GM19438 (cell line): ENCODE data around the gene NECTIN2.
"Not testable (repeated sequence)": the region's sequence is repeated elsewhere in the genome, so short reads cannot be mapped to it uniquely, and the experiment has no call there.

Experiments
- ATAC-seq: cut with Tn5 transposase; IDR thresholded peaks from one replicate; pipeline ENCODE4 v1.9.1; 2021; ENCODE audit warnings: low read depth; ENCODE audit not compliant: unreplicated experiment

NECTIN2 gene

DNA sequence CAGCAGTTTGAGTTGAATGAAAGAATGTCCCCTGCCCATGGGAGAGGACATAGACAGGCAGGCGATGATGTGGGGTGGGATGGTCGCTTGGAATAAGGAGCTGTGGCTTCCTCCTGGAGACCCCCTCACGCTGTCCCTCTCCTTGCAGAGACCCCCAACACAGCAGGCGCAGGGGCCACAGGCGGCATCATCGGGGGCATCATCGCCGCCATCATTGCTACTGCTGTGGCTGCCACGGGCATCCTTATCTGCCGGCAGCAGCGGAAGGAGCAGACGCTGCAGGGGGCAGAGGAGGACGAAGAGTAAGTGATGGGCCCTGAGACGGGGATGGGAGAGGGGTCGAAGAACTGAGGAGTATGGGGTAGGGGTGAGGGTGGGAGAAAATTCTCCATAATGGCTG lies 36.0 kb downstream of the NECTIN2 start:
- ATAC-seq = no peak

DNA sequence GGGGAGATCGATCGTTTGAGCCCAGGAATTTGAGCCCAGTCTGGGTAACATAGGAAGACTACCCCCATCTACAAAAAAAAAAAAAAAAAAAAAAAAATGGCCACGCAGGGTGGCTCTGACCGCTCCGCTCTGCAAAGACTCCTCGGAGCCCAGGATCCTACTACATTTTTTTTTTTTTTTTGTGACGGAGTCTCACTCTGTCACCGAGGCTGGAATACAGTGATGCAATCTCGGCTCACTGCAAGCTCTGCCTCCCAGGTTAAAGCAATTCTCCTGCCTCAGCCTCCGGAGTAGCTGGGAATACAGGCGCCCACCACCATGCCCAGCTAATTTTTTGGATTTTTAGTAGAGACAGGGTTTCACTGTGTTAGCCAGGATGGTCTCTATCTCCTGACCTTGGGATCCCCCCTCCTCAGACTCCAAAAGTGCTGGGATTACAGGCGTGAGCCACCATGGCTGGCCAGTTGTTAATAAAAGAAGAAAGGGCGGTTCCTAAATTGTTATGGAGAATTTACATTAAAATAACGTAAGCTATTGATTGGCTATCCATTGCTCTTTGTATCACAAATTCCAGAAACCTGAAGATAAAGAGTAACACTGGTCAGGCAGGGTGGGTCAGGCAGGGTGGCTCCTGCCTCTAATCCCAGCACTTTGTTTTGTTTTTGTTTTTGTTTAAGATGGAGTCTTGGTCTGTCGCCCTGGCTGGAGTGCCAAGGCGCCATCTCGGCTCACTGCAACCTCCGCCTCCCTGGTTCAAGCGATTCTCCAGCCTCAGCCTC lies 36.7 kb downstream of the NECTIN2 start:
- not testable (repeated sequence) for ATAC-seq

DNA sequence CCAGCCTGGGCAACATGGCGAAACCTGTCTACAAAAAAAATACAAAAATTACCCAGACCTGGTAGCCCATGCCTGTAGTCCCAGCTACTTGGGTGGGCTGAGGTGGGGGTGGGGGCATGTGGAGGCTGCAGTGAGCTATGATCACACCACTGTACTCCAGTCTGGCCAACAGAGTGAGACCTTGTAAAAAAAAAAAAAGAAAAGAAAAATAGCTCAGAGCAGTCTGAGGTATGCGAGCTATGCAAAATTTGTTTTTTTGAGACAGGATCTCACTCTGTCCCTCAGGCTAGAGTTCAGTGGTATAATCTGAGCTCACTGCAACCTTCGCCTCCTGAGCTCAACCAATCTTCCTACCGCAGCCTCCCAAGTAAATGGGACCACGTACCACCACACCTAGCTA lies 37.8 kb downstream of the NECTIN2 start:
- ATAC-seq = no peak

DNA sequence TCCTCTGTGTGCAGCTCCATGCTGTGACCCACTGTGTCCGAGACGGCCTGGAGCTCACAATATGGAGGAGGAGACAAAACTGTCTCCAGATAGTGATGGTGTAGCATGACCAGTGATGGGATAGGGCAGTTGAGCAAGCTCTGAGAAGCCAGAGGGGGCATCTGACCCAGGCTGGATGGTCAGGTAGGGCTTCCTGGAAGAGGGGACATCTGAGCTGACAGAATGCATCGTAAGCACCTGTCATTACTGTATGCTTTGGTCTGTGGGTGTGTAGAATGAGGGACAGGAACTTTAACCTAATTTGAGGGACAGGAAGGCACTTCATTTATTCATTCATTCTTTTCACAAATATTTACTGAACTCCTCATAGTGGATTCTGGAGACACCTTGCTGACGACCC lies 38.5 kb downstream of the NECTIN2 start:
- no peak for ATAC-seq

DNA sequence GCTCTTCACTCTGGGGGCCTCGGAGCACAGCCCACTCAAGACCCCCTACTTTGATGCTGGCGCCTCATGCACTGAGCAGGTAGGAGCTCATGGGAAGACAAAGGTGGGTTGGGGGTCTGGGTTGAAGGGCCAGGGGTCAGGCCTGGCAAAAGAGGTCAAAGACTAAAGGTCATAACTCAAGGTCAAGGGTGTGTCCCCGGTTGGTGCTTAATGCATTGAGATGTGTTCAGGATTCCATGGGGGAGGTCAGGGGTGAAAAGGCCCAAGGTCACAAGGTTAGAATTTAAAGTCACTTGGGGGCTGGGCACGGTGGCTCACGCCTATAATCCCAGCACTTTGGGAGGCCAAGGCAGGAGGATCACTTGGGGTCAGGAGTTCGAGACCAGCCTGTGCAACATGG lies 40.0 kb downstream of the NECTIN2 start:
- no peak for ATAC-seq

DNA sequence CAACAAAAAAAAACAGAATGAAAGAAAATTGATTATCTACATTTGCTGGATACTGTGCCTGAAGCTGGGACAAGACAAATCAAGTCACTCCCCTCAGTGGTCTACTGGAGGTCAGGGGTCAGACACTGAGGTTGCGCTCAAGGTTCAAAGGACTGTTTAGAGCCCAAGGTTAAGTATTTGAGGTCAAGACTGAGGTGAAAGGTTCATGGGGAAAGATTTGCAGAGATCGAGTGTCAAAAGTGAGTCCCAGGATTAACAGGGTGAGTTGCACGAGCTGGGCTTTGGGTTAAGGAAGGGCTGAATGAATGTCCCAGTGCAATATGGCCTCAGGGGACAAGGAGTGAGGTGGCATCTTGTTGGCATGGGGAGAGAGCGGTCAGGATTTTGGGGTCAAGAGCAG lies 41.6 kb downstream of the NECTIN2 start:
- ATAC-seq = no peak

DNA sequence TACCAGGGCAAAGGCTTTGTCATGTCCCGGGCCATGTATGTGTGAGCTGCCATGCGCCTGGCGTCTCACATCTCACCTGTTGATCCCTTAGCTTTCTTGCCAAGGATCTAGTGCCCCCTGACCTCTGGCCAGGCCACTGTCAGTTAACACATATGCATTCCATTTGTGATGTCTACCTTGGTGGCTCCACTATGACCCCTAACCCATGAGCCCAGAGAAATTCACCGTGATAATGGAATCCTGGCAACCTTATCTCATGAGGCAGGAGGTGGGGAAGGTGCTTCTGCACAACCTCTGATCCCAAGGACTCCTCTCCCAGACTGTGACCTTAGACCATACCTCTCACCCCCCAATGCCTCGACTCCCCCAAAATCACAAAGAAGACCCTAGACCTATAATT lies 42.2 kb downstream of the NECTIN2 start:
- ATAC-seq = not testable (repeated sequence)

DNA sequence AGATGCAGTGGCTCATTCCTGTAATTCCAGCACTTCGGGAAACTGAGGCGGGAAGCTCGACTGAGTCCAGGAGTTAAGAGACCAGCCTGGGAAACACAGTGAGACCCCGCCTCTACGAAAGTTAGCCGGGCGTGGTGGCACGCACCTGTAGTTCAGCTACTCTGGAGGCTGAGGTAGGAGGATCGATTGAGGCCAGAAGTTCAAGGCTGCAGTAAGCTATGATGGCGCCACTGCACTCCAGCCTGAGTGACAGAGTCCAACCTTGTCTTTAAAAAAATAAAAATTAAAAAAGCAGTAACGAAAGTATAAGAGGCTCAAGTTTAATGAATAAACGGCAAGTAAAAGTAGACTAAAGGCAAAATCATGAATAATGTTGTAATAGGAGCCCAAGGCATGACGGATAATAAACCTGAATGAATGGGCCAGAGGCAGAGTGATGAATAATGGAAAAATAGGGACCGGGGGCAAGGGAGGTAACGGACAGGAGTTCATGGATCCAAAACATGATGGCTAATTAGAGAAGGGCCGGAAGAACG lies 43.8 kb downstream of the NECTIN2 start:
- ATAC-seq = no peak

DNA sequence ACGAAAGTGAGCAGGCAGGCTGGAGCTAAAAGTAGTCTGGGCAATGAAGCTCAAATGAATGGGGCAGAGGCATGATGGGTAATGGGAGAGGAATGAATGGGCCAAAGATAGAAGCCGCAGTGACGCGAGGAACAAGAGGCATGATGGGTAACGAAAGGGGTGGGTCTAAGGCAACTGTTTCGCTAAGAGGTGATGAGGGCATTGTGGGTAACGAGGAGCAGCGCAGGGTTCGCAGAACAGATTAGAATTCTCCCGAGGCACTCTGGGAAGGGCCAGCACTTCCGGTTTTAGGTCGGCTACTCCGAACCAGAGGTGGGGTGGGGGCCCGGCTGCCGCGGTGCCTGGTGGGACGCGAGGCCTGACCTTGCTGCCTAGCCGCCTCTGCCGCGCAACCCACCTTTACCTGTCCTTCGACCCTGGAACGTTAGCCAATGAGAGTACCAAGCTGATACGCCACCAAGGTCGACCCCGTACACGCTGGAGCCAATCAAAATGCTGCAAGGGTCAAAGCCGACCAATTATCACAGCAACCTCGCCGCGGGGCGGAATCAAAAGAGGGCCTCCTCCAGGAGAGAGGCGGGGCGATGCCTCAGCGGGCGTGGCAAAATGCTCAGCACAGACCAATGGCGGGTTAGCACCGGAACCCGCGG lies 44.4 kb downstream of the NECTIN2 start:
- ATAC-seq = peak; percentile 84

DNA sequence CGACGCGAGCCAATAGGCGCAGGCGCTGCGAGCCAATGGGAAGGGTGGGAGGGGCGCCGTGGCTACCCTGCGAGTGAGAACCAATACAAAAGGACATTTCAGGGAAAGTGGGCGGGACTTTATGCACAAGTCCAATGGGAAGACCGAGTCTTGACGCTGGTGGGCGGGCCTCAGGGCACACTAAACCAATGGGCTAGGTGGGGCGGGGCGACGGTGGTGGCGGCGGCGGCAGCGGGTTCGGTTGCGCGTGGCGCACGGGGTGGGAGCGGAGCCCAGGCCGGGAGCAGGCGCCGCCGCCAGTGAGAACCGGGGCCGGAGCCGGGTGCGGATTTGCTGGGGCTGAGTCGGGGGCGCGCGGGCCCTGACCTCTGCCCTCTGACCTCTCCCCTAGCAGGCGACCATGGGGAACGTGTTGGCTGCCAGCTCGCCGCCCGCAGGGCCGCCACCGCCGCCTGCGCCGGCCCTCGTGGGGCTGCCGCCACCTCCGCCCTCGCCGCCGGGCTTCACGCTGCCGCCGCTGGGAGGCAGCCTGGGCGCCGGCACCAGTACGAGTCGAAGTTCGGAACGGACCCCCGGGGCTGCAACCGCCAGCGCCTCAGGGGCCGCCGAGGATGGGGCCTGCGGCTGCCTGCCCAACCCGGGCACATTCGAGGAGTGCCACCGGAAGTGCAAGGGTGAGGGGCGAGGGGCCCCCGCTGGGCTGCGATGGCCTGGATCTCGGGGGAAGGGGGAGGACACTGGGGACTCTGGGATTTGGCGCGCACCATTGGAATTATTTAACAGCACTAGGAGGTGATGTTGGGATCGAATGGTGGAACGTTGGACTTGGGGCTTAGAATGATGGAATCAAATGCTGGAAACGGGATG lies 45.2 kb downstream of the NECTIN2 start, which contains the start of gene TOMM40:
TOMM40 (plus strand) TSS at position 239 of the 867 bp plus-strand sequence; CDS start at position 401, 162 bp downstream.
- peak; percentile 60 for ATAC-seq

DNA sequence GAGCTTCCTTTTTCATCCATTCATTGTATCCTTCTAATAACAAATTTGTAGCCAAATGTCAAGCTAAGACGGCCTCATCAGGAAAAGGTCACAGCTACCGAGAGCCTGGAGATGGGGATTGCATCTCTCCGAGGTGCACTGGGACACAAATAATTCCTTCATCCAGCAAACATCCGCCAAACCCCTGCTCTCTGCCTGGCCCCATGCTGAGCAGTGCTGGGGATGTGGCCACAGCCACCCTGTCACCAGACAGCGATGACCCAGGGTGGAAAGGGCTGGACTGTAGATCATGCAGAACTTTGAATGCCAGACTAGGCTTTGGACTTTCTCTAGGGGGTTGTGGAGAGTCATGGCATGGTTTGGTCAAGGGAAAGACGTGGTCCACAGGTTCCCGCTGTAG lies 46.8 kb downstream of the NECTIN2 start:
- no peak for ATAC-seq

DNA sequence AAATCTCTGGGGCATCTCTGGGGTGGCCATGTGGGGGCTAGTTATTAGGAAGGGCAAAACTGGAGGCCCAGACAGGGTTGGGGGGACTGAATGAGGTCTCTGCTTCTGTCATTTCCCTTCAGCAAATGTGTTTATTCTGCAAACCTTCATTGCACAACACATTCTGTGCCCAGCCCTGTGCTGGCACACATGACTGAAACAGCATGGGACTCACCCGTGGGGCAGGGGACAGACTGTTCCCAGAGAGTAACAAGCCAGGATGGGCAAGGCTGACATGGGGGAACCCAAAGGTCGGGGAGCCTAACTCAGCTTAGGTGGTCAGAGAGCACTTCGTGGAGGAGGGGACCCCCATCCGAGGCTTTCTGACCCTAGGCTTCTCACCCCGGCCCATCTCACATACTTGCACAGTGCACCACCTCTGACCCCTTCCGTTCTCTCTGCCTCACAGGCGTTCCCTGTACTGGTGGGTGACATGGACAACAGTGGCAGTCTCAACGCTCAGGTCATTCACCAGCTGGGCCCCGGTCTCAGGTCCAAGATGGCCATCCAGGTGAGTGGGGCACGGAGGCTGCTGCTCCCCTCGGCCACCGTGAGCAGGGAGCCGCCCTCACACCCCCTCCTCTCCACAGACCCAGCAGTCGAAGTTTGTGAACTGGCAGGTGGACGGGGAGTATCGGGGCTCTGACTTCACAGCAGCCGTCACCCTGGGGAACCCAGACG lies 47.4 kb downstream of the NECTIN2 start:
- no peak for ATAC-seq

DNA sequence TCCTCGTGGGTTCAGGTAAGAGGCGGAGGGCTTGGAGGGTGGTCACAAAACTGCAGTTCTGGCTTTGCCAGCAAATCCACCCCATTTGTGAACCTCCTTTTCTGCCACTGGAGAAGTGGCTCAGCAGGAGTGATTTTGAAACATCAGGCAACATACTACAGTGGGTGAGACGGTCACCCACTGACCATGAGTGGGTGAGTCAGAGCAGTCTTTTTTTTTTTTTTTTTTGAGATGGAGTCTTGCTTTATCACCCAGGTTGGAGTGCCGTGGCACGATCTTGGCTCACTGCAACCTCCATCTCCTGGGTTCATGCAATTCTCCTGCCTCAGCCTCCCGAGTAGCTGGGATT lies 47.9 kb downstream of the NECTIN2 start:
- no peak for ATAC-seq

DNA sequence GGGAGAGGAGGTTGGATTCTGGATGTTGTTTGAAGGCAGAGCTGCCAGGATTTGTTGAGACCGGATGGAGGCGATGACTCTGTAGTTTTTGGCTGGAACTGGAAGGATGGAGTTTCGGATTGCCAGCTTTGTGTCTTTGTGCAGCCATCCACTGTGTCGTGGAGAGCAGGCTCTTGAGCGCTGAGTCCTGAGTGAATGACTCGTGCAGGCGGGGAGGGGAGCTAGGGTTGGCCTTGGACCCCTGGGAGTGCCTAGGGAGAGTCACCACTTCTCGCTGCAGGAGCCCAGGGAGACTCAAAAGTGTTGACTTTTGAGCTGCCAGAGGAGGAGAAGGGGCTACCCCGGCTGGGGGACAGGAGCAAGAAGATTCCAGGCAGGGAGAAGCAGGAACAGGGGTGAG lies 48.8 kb downstream of the NECTIN2 start:
- no peak for ATAC-seq

DNA sequence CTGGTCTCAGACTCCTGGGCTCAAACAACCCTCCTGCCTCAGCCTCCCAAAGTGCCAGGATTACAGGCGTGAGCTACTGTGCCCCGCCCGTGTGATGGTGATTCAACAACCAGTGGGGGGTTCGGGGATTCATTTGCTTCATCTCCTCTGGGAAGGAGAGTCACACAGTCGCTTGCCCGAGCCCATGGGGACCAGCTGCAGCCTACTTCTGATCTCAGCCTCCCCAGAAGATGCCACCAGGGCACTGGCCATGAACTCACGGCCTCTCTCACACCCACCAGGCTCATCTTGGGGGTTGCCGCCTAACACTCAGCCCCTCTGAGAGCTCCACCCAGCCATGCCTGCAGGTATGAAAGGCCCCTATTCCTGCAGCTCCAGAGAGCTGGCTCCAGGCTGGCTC lies 51.7 kb downstream of the NECTIN2 start:
- ATAC-seq = no peak

DNA sequence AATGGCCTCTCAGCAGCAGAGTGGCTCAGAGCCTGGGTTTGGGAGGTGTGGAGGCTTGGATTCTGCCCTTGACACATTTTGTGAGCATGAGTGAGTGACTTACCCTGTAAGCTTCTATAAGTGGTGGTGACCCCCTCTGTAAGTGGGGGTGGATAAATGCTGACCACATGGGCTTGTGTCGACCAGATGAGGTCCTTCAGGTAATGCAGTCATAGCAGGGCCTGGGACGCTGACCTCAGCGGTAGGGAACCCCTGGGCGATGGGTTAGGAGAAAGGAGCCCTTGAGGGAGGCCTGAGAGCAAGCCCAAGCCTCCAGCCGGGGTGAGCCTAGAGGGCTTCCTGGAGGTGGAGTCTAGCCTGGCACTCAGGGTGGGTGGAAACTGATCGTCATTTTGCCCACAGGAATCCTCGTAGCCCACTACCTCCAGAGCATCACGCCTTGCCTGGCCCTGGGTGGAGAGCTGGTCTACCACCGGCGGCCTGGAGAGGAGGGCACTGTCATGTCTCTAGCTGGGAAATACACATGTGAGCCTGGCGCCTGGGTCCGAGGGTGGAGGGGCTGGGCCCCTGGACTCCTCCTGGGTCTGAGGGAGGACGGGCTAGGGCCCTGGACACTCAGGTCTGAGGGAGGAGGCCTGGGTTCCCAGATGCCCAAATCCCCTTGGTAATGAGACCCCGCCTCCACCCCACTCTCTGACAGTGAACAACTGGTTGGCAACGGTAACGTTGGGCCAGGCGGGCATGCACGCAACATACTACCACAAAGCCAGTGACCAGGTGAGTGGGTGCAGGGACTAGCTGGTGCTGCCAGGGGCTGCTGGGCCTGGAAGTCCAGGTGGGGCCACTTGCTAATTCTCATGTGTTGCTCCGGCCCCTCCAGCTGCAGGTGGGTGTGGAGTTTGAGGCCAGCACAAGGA lies 54.5 kb downstream of the NECTIN2 start:
- no peak for ATAC-seq

DNA sequence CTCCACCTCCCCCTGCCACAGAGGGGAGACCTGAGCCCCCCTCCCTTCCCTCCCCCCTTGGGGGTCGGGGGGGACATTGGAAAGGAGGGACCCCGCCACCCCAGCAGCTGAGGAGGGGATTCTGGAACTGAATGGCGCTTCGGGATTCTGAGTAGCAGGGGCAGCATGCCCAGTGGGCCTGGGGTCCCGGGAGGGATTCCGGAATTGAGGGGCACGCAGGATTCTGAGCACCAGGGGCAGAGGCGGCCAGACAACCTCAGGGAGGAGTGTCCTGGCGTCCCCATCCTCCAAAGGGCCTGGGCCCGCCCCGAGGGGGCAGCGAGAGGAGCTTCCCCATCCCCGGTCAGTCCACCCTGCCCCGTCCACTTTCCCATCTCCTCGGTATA lies 57.1 kb downstream of the NECTIN2 start:
- no peak for ATAC-seq

DNA sequence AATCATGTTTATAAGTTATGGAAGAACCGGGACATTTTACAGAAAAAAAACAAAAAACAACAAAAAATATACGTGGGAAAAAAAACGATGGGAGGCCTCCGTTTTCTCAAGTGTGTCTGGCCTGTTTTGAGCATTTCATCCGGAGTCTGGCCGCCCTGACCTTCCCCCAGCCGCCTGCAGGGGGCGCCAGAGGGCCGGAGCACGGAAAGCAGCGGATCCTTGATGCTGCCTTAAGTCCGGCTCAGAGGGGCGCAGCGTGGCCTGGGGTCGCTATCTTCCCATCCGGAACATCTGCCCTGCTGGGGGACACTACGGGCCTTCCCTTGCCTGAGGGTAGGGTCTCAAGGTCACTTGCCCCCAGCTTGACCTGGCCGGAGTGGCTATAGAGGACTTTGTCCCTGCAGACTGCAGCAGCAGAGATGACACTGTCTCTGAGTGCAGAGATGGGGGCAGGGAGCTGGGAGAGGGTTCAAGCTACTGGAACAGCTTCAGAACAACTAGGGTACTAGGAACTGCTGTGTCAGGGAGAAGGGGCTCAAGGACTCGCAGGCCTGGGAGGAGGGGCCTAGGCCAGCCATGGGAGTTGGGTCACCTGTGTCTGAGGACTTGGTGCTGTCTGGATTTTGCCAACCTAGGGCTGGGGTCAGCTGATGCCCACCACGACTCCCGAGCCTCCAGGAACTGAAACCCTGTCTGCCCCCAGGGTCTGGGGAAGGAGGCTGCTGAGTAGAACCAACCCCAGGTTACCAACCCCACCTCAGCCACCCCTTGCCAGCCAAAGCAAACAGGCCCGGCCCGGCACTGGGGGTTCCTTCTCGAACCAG lies 57.7 kb downstream of the NECTIN2 start:
- no peak for ATAC-seq
